DND-41 (cell line): ENCODE data around the gene SMARCC1.

Source experiments
- ATAC-seq: fragments of 200-7000 bp; cut with Tn5 transposase; 3 replicates; pipeline ENCODE4 v1.9.1; 2021; ENCODE audit warnings: low read depth; ENCODE audit not compliant: insufficient read depth
- DNase-seq: peaks from one replicate; pipeline ENCODE4 v3.0.0-alpha.2; 2020
- H2AFZ ChIP-seq: 2 replicates; pipeline ENCODE4 v1.6.0; 2012; ENCODE audit warnings: low read depth, low read length
- H3K27ac ChIP-seq: 2 replicates; pipeline ENCODE4 v1.5.1; 2012; ENCODE audit warnings: low read length, inconsistent platforms
- H3K27me3 ChIP-seq: fragments of 200-600 bp; sonication (generic); 2 replicates; pipeline ENCODE4 v1.6.0; 2012; ENCODE audit warnings: low read length, mild to moderate bottlenecking, inconsistent platforms; ENCODE audit not compliant: insufficient read depth, poor library complexity
- H3K36me3 ChIP-seq: 2 replicates; pipeline ENCODE4 v1.5.1; 2012; ENCODE audit warnings: low read length, inconsistent platforms; ENCODE audit not compliant: insufficient read depth
- H3K4me1 ChIP-seq: 2 replicates; pipeline ENCODE4 v1.5.1; 2012; ENCODE audit warnings: mild to moderate bottlenecking, low read length; ENCODE audit not compliant: insufficient read depth
- H3K4me2 ChIP-seq: 2 replicates; pipeline ENCODE4 v1.6.0; 2012; ENCODE audit warnings: mild to moderate bottlenecking, moderate library complexity, low read length, inconsistent platforms; ENCODE audit not compliant: insufficient read depth
- H3K4me3 ChIP-seq, 2 experiments: fragments of 200-600 bp in 1 of 2; shearing (Covaris generic) in 1 of 2; 2 replicates each; pipeline ENCODE4 v1.5.1; 2012 to 2016; ENCODE audit warnings: inconsistent platforms in 2 of 2, low read length in 2 of 2, mild to moderate bottlenecking in 2 of 2, low read depth in 1 of 2, moderate library complexity in 1 of 2
- H3K79me2 ChIP-seq: 2 replicates; pipeline ENCODE4 v1.6.0; 2012; ENCODE audit warnings: low read length, inconsistent platforms; ENCODE audit not compliant: insufficient read depth
- H3K9ac ChIP-seq: 2 replicates; pipeline ENCODE4 v1.6.0; 2012; ENCODE audit warnings: low read depth, mild to moderate bottlenecking, inconsistent platforms, low read length, moderate library complexity
- H3K9me3 ChIP-seq: 2 replicates; pipeline ENCODE4 v1.5.1; 2012; ENCODE audit warnings: low read length, moderate library complexity, mild to moderate bottlenecking, inconsistent platforms; ENCODE audit not compliant: insufficient read depth, severe bottlenecking
- H4K20me1 ChIP-seq: 2 replicates; pipeline ENCODE4 v1.6.0; 2012; ENCODE audit warnings: low read length; ENCODE audit not compliant: insufficient read depth
- EZH2 ChIP-seq: IDR thresholded peaks from 3 replicates; pipeline ENCODE4 v1.6.1; 2012; ENCODE audit warnings: borderline replicate concordance, low read depth, mild to moderate bottlenecking, moderate library complexity, low read length, inconsistent platforms; ENCODE audit not compliant: severe bottlenecking
- TF ChIP-seq, protein P1 (sequence below): IDR thresholded peaks from 2 replicates; pipeline ENCODE4 v1.5.1; 2012; ENCODE audit warnings: borderline replicate concordance, low read length, moderate library complexity, mild to moderate bottlenecking; ENCODE audit not compliant: poor library complexity, severe bottlenecking; ENCODE audit errors: extremely low read depth

SMARCC1 gene

DNA sequence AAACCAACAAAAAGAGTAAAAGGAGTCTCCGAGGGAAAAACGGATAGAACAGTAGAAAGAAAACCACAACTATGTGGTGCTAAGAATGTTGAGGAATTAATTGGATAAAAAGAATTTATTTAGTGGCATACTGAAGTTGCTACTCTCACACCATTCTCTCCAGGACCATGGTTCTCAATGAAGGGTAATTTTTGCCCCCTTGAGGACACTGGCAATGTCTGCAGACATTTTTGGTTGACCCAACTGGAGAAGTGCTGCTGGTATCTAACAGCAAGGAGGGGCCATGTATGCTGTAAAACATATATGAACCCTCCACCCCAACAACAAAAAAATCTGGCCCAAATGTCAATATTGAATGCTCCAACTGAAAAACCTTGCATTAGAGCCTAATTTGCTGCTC is 117.2 kb downstream of the SMARCC1 start:
- Histone ChIP-seq H3K4me2 (no peak overlapping the region), H3K9me3 (no peaks in the 10 kb centered on the region), H3K27me3 (no peaks in the 10 kb centered on the region), H3K4me1 (no peaks in the 10 kb centered on the region), H3K9ac (no peak overlapping the region), H3K4me3 (no peak overlapping the region), H4K20me1 (no peaks in the 10 kb centered on the region), H2AFZ (no peak overlapping the region), H3K36me3 (peaks cover 83% of the 10 kb centered on the region), H3K79me2 (peaks cover 6% of the 10 kb centered on the region; the same call in 1 of the 2 replicates), H3K27ac (no peak overlapping the region)
- ATAC-seq (no peak; the same call in 2 of the 3 replicates), DNase-seq (no peak)
- TF ChIP-seq, protein P1, sequence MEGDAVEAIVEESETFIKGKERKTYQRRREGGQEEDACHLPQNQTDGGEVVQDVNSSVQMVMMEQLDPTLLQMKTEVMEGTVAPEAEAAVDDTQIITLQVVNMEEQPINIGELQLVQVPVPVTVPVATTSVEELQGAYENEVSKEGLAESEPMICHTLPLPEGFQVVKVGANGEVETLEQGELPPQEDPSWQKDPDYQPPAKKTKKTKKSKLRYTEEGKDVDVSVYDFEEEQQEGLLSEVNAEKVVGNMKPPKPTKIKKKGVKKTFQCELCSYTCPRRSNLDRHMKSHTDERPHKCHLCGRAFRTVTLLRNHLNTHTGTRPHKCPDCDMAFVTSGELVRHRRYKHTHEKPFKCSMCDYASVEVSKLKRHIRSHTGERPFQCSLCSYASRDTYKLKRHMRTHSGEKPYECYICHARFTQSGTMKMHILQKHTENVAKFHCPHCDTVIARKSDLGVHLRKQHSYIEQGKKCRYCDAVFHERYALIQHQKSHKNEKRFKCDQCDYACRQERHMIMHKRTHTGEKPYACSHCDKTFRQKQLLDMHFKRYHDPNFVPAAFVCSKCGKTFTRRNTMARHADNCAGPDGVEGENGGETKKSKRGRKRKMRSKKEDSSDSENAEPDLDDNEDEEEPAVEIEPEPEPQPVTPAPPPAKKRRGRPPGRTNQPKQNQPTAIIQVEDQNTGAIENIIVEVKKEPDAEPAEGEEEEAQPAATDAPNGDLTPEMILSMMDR, result peak; percentile 19
- no peak for TF ChIP-seq EZH2

- Histone ChIP-seq H3K4me1 (no peaks in the 10 kb centered on the region), H3K4me2 (no peak overlapping the region), H3K9me3 (no peaks in the 10 kb centered on the region), H3K27ac (no peak overlapping the region), H3K9ac (no peak overlapping the region), H3K4me3 (no peak overlapping the region), H3K27me3 (no peaks in the 10 kb centered on the region), H2AFZ (no peak overlapping the region), H4K20me1 (no peaks in the 10 kb centered on the region), H3K79me2 (peaks cover 12% of the 10 kb centered on the region), H3K36me3 (peaks cover 82% of the 10 kb centered on the region)
- TF ChIP-seq, protein P1, result no peak
- no peak for TF ChIP-seq EZH2
- DNase-seq, result no peak
- ATAC-seq, result no peak
Observed at GRCh38 chr3:47663630-47664240, 118.0 kb downstream of the SMARCC1 start.

DNA sequence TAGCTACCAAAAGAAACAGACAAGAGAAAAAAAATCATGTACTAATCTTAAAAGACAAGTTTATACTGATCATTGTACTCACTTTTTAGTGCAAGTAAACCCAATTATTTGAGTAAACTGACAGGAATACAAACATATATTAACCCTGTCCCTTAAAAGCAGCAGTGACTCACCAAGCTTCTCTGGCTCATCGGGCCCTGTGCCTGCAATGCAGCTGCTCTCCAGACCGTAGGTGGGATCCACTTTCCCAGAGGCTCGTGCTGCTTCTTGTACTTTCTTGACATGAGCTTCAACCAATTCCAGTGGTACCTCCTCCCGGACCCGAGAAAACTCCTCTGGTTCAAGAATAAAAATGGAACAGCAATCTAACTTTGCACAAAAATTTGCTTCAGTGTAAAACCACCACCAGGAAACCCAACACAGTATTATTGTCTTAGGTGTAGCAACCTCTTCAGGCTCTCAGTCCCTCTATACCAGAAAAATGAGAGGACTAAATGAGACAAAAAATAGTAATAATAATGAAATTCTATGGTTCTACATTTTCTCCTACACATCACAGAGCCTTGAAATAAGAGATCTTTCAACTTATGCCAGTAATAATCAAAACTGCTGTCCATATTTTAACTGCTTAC is 120.5 kb downstream of the SMARCC1 start:
- H3K79me2 ChIP-seq, result peaks cover 37% of the 10 kb centered on the region

More for the DNA sequence above, 120.5 kb downstream of the SMARCC1 start:
- Histone ChIP-seq H4K20me1 (no peaks in the 10 kb centered on the region), H2AFZ (no peak overlapping the region), H3K27ac (no peak overlapping the region), H3K4me3 (no peak overlapping the region), H3K36me3 (peaks cover 85% of the 10 kb centered on the region), H3K9me3 (no peaks in the 10 kb centered on the region), H3K27me3 (no peaks in the 10 kb centered on the region), H3K4me2 (no peak overlapping the region), H3K4me1 (no peaks in the 10 kb centered on the region), H3K9ac (no peak overlapping the region)
- ATAC-seq (no peak), DNase-seq (no peak)
- TF ChIP-seq EZH2, result no peak
- TF ChIP-seq, protein P1, result no peak
